T47D (cell line): ENCODE measurements around the gene CAMK2D.
A peak's percentile ranks its signal among the peaks of the same experiment; 100 is the strongest.
"Not testable (repeated sequence)": the region's sequence is repeated elsewhere in the genome, so short reads cannot be mapped to it uniquely, and the experiment has no call there.

Experiments
- DNase-seq, 2 experiments: peaks; one replicate each; pipeline versions ENCODE4 v3.0.0 to v3.0.0-alpha.2; 2011 to 2012; ENCODE audit warnings: low read depth in 1 of 2, low spot score in 1 of 2
- JUND ChIP-seq: IDR thresholded peaks from 2 replicates; pipeline ENCODE4 v1.6.1; 2012; ENCODE audit warnings: low read depth
- in situ Hi-C: cut with HindIII; loops from 2 replicates; pipeline ENCODE4 v1.10.0; 2016; ENCODE audit warnings: low sequenced_read_pairs, low pct_unique_long_range_greater_than_20kb

Gene CAMK2D

GRCh38 chr4:113701169-113701568, 60.4 kb downstream of the CAMK2D start:
- DNase-seq = no peak
- TF ChIP-seq JUND = no peak
- in situ Hi-C loops = no loop called here

DNA sequence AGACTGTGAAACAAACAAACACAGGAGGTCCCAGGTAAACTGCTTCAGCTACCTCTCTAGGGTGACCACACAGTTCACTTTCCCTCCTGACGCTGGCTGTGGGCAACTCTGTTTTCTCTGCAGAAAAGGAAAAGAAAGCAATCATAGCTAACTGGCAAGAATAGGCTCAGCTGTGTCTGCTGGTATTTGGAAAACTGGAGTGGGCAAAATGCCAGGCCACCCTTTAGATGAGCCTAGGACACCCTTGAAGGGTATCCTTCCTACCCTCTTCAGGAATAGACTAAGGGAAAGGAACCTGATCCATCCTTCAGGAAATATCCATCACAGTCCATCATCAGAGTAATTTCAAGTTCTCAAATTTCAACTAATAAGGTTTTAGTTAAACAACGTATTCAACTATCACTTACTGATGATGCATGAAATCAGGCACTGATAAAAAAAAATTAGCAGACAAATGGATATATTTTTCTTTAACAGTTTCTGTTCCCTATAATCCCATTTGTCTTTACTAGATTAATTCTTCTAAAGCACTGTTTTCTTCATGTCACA, 60.9 kb downstream of the CAMK2D start:
- in situ Hi-C loops = no loop called here
- DNase-seq = no peak
- TF ChIP-seq JUND = no peak

GRCh38 chr4:113699772-113700171, 61.8 kb downstream of the CAMK2D start:
- in situ Hi-C loops = no loop called here
- DNase-seq = no peak
- no peak for TF ChIP-seq JUND

GRCh38 chr4:113697429-113697828, 64.1 kb downstream of the CAMK2D start:
- DNase-seq = no peak
- TF ChIP-seq JUND = no peak
- in situ Hi-C loops = no loop called here

GRCh38 chr4:113695328-113696169, 66.0 kb downstream of the CAMK2D start:
- TF ChIP-seq JUND = no peak
- DNase-seq = no peak
- in situ Hi-C loops = no loop called here

DNA sequence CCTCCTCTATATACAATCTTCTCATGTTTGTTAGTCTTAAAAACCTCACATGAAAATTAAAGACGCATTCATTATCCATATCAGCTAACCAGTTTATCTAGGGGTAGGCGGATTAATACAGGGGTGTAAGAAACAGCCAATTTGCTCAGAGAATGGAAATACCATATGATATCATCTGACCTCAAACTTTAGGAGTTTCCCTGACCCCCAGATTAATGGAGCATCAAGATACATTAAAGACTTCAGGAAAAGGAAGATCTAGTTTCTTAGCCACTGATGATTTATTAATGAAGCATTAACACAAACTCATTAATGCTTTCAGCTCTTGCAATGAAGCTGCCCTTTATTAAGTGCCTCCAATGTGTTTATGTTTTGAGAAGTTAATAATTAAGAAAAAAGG, 67.5 kb downstream of the CAMK2D start:
- no peak for DNase-seq
- no peak for TF ChIP-seq JUND
- in situ Hi-C loops = no loop called here

GRCh38 chr4:113692809-113693411, 68.6 kb downstream of the CAMK2D start:
- in situ Hi-C loops = no loop called here
- DNase-seq = no peak
- TF ChIP-seq JUND = no peak

GRCh38 chr4:113691676-113692075, 69.9 kb downstream of the CAMK2D start:
- in situ Hi-C loops = no loop called here
- TF ChIP-seq JUND = no peak
- DNase-seq = no peak

GRCh38 chr4:113689394-113689793, 72.1 kb downstream of the CAMK2D start:
- no peak for DNase-seq
- no peak for TF ChIP-seq JUND
- in situ Hi-C loops = no loop called here

- no peak for DNase-seq
- in situ Hi-C loops = no loop called here
- TF ChIP-seq JUND = no peak
These were observed 74.3 kb downstream of the CAMK2D start for GRCh38 chr4:113687067-113687718.

DNA sequence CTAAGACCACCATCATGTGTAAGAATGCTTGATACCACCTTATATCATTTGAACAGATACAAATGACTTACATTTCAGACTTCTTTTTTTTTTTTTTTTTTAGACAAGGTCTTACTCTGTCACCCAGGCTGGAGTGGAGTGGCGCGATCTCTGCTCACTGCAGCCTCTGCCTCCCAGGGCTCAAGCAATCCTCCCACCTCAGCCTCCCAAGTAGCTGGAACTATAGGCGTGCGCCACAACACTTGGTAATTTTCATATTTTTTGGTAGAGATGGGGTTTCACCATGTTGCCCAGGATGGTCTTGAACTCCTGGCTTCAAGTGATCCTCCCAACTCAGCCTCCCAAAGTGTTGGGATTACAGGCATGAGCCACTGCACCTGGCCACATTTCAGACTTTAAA, 76.4 kb downstream of the CAMK2D start:
- in situ Hi-C loops, DNase-seq: not testable (repeated sequence)

DNA sequence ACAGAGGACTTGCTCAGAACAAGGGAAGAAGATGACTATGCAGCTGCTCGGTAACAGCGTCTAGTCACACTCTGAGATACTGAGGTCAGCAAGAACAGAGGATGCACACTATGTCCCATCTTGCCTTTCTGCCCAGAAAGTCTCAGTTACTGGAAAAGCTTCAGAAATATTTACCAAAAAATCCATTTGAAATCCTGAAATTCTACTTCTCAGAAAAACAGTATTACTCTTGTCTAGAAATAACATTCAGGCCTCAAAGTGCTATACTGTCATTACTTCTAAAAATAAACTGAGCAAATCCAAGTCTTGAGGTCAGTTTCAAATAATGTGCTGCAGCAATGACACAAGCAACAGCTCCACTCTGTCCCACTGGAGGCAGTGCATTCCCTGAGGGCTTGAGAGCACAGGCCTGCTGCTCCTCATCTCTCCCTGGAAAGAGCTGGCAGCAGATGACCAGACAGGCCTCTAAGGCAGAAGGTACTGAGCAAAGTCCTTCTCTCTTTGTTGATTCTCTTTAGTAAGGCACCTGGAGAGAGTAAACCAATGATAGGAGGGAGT, 76.9 kb downstream of the CAMK2D start:
- in situ Hi-C loops = no loop called here
- TF ChIP-seq JUND = no peak
- DNase-seq = peak in 1 of 2 experiments; percentile 44
